Right lung (tissue), 5 donors: Measurements from ENCODE around the gene RGL2. TPM values are rescaled to one million over a fixed set of nuclear protein-coding genes. Genes with fewer than 3 reads are reported as not detected.

ENCODE experiments used
- DNase-seq, 2 donors: peaks; one replicate each; pipeline ENCODE4 v3.0.0-alpha.2; 2013
- polyA plus RNA-seq, 5 donors: library from polyadenylated mRNA; unstranded; fragments of 120-200 nt; gene quantifications; one replicate each; pipeline versions ENCODE4 v1.2.1 to v1.2.3, GENCODE V29; 2013; ENCODE audit warnings: inconsistent platforms in 1 of 5, low replicate concordance in 1 of 5; ENCODE audit not compliant: insufficient read length in 5 of 5, insufficient read depth in 1 of 5

The RGL2 gene
- polyA plus RNA-seq, 5 donors: 123 to 169 (median 149) TPM

GRCh38 chr6:33243476-33243875, 55.3 kb downstream of the RGL2 start:
- no peak for DNase-seq

- no peak for DNase-seq
These were observed 56.8 kb downstream of the RGL2 start for GRCh38 chr6:33241968-33242367.

Other genes with a start within 250 kb of the RGL2 start
- 10 to 100 TPM; 33.0 to 44.8 (median 33.5) TPM for gene HLA-DPA1, start 225.3 kb downstream of the RGL2 start, polyA plus RNA-seq
- gene HLA-DPB1, start 223.0 kb downstream of the RGL2 start, polyA plus RNA-seq: 10 to 100 TPM; 20.2 to 28.5 (median 25.6) TPM
- gene COL11A2, start 106.5 kb downstream of the RGL2 start, polyA plus RNA-seq: 10 to 100 TPM in 1 of 5 donors, 1 to 10 TPM in 4; 3.0 to 10.8 (median 3.8) TPM
- gene RXRB, start 98.3 kb downstream of the RGL2 start, polyA plus RNA-seq: 10 to 100 TPM; 56.7 to 69.7 (median 61.7) TPM
- gene SLC39A7, start 98.1 kb downstream of the RGL2 start, polyA plus RNA-seq: 100 to 1,000 TPM in 1 of 5 donors, 10 to 100 TPM in 4; 73.8 to 100 (median 90.1) TPM
- 10 to 100 TPM; 20.8 to 26.5 (median 21.7) TPM for gene HSD17B8, start 94.3 kb downstream of the RGL2 start, polyA plus RNA-seq
- gene RING1, start 90.4 kb downstream of the RGL2 start, polyA plus RNA-seq: 10 to 100 TPM; 46.9 to 70.0 (median 54.0) TPM
- gene VPS52, start 27.1 kb downstream of the RGL2 start, polyA plus RNA-seq: 10 to 100 TPM; 74.4 to 88.8 (median 81.1) TPM
- gene RPS18, start 26.9 kb downstream of the RGL2 start, polyA plus RNA-seq: 1,000 to 10,000 TPM; 3,696 to 4,775 (median 3,821) TPM
- gene B3GALT4, start 21.8 kb downstream of the RGL2 start, polyA plus RNA-seq: 1 to 10 TPM; 3.3 to 4.8 (median 3.8) TPM
- gene WDR46, start 9.7 kb downstream of the RGL2 start, polyA plus RNA-seq: 10 to 100 TPM; 50.7 to 80.1 (median 56.4) TPM
- gene PFDN6, start 9.3 kb downstream of the RGL2 start, polyA plus RNA-seq: 10 to 100 TPM; 47.1 to 61.3 (median 50.3) TPM
- gene TAPBP, start 15.1 kb upstream of the RGL2 start, polyA plus RNA-seq: 10 to 100 TPM; 34.2 to 59.4 (median 43.6) TPM
- gene ZBTB22, start 18.8 kb upstream of the RGL2 start, polyA plus RNA-seq: 10 to 100 TPM; 22.3 to 28.0 (median 24.5) TPM
- 10 to 100 TPM; 45.1 to 57.5 (median 50.3) TPM for gene DAXX, start 24.0 kb upstream of the RGL2 start, polyA plus RNA-seq
- 10 to 100 TPM; 28.6 to 72.8 (median 47.1) TPM for gene KIFC1, start 92.9 kb upstream of the RGL2 start, polyA plus RNA-seq
- gene PHF1, start 112.1 kb upstream of the RGL2 start, polyA plus RNA-seq: 10 to 100 TPM; 53.1 to 88.9 (median 82.8) TPM
- 100 to 1,000 TPM; 153 to 208 (median 171) TPM for gene CUTA, start 119.2 kb upstream of the RGL2 start, polyA plus RNA-seq
- 10 to 100 TPM; 35.2 to 47.4 (median 44.8) TPM for gene SYNGAP1, start 121.1 kb upstream of the RGL2 start, polyA plus RNA-seq
- 10 to 100 TPM; 10.1 to 13.2 (median 10.6) TPM for gene ZBTB9, start 155.6 kb upstream of the RGL2 start, polyA plus RNA-seq